H1 (cell line): Measurements from ENCODE around the gene MANSC4. TPM values are rescaled to one million over a fixed set of nuclear protein-coding genes. Genes with fewer than 3 reads are reported as not detected.

Experiments
- CHD1 ChIP-seq: IDR thresholded peaks from 2 replicates; pipeline ENCODE4 v1.6.1; 2012; ENCODE audit warnings: low read depth, low read length, improper control_type of control experiment
- CHD7 ChIP-seq: fragments of 300-600 bp; sonication (generic); IDR thresholded peaks from 2 replicates; pipeline ENCODE4 v1.7.1; 2012; ENCODE audit warnings: low read length, moderate library complexity, mild to moderate bottlenecking, inconsistent platforms; ENCODE audit not compliant: insufficient replicate concordance
- E2F6 ChIP-seq: IDR thresholded peaks from 2 replicates; pipeline ENCODE4 v1.6.1; 2012; ENCODE audit warnings: inconsistent platforms
- EGR1 ChIP-seq: IDR thresholded peaks from 2 replicates; pipeline ENCODE4 v1.6.1; 2011; ENCODE audit warnings: low read depth, low read length, borderline replicate concordance
- KDM5A ChIP-seq: fragments of 200-600 bp; IDR thresholded peaks from 2 replicates; pipeline ENCODE4 v1.7.1; 2012; ENCODE audit warnings: mild to moderate bottlenecking, low read length, inconsistent platforms, mixed read lengths
- NANOG ChIP-seq: IDR thresholded peaks from 2 replicates; pipeline ENCODE4 v1.6.1; 2011; ENCODE audit warnings: low read length, low read depth, mild to moderate bottlenecking, inconsistent platforms; ENCODE audit not compliant: insufficient read depth, poor library complexity, severe bottlenecking
- PHF8 ChIP-seq: fragments of 200-600 bp; sonication (generic); conservative IDR thresholded peaks from 2 replicates; pipeline ENCODE4 v1.7.1; 2012; ENCODE audit warnings: low read depth, mild to moderate bottlenecking, inconsistent platforms, low read length, moderate library complexity
- SUZ12 ChIP-seq: fragments of 200-600 bp; sonication (generic); IDR thresholded peaks from 2 replicates; pipeline ENCODE4 v1.6.1; 2012; ENCODE audit warnings: mild to moderate bottlenecking, inconsistent platforms, low read length, moderate library complexity, mixed read lengths
- TAF1 ChIP-seq: IDR thresholded peaks from 2 replicates; pipeline ENCODE4 v1.6.1; 2011; ENCODE audit warnings: mild to moderate bottlenecking, low read depth, low read length
- polyA plus RNA-seq, 7 experiments: library from polyadenylated mRNA; depleted of rRNA in 3 of 7; stranded (reverse) in 5 of 7; unstranded in 2 of 7; fragments of >200 nt in 5 of 7; fragments of 200-250 nt in 2 of 7; gene quantifications; 1 replicate in 5 of 7; 2 replicates in 1 of 7; 4 replicates in 1 of 7; pipeline versions ENCODE4 v1.2.1 to v1.2.3, GENCODE V29; 2011 to 2013; ENCODE audit warnings: missing spikeins in 2 of 7, mixed read lengths in 2 of 7
- total RNA-seq: library from RNA; stranded (reverse); fragmentation: NEBNext Ultra II Directional; extraction: Animal tissue kit (Norgen Biotek cat#: 25700); gene quantifications from 2 replicates; pipeline ENCODE4 v1.2.1, GENCODE V29; 2021

Gene MANSC4
- total and polyA plus RNA-seq, 2 of the 8 experiments (the other 6 are each of a cell fraction or from before 2014, with no cell fraction given), result not detected

DNA sequence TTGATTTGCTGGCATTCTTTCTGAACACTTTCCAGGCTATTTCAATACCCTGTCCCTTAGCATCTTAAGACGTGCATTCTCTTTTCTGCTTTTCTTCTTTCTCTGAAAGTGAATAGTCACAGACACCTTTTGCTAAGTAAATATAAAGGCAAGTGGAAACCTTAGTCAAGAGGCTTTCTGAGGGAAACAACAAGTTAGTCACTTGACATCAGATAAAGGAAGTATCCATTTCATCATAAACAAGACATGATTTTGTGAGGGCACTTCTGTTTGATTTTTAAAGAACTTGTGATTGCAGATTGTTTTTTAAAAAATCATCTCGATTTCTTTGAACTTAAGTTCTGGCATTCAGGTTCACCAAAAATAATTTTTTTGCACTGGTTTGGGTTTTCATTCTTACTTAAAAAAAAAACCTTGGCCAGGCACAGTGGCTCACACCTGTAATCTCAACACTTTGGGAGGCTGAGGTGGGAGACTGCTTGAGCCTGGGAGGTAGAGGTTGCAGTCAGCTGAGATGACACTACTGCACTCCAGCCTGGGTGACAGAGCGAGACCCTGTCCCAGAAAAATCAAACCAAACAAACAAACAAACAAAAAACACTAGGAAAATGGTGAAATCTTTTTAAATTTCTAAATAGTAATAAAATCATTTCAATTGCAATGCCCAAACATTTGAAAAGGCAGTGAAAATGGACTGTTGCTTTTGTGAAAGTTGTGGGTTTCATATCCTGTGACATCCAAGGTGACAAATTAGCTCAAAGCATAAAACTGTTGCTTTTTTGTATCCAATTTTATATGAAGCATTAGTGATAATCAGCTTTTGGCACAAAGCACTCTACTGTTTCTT lies 8.3 kb downstream of the MANSC4 start (continued):
- TF ChIP-seq SUZ12, result no peak
- no peak for TF ChIP-seq NANOG
- no peak for TF ChIP-seq EGR1
- TF ChIP-seq E2F6, result no peak
- no peak for TF ChIP-seq CHD1
- TF ChIP-seq TAF1, result no peak
- no peak for TF ChIP-seq CHD7
- TF ChIP-seq KDM5A, result no peak
- TF ChIP-seq PHF8, result no peak
